Astrocyte (in vitro differentiated cells and primary cell): ENCODE results near the gene CASP3. TPM values are rescaled to one million over a fixed set of nuclear protein-coding genes. Genes with fewer than 3 reads are reported as not detected.
A peak's percentile ranks its signal among the peaks of the same experiment; 100 is the strongest.

Experiments
- DNase-seq: peaks from one replicate; pipeline ENCODE4 v3.0.0-alpha.2; 2010; ENCODE audit warnings: low read depth
- FAIRE-seq: peaks from 2 replicates; lab custom pipeline; 2011; peaks lifted over from hg19 to GRCh38; lab: Jason Lieb, UNC
- H2AFZ ChIP-seq: 2 replicates; pipeline ENCODE4 v1.6.0; 2012; ENCODE audit warnings: low read depth, low read length, inconsistent platforms
- H3K27ac ChIP-seq: 2 replicates; pipeline ENCODE4 v1.5.1; 2011; ENCODE audit warnings: low read depth, low read length, inconsistent platforms
- H3K27me3 ChIP-seq: 2 replicates; pipeline ENCODE4 v1.6.0; 2011; ENCODE audit warnings: low read length, inconsistent platforms; ENCODE audit not compliant: insufficient read depth
- H3K36me3 ChIP-seq: 2 replicates; pipeline ENCODE4 v1.5.1; 2011; ENCODE audit warnings: low read length, inconsistent platforms; ENCODE audit not compliant: insufficient read depth
- H3K4me1 ChIP-seq: 2 replicates; pipeline ENCODE4 v1.5.1; 2011; ENCODE audit warnings: low read length, inconsistent platforms; ENCODE audit not compliant: insufficient read depth
- H3K4me2 ChIP-seq: 2 replicates; pipeline ENCODE4 v1.6.0; 2012; ENCODE audit warnings: low read length, inconsistent platforms
- H3K4me3 ChIP-seq: 2 replicates; pipeline ENCODE4 v1.5.1; 2011; ENCODE audit warnings: low read depth, mild to moderate bottlenecking, low read length, inconsistent platforms; ENCODE audit not compliant: insufficient read depth
- H3K79me2 ChIP-seq: 2 replicates; pipeline ENCODE4 v1.6.0; 2012; ENCODE audit warnings: mild to moderate bottlenecking, low read length, inconsistent platforms; ENCODE audit not compliant: insufficient read depth
- H3K9ac ChIP-seq: 2 replicates; pipeline ENCODE4 v1.6.0; 2012; ENCODE audit warnings: mild to moderate bottlenecking, low read length, inconsistent platforms
- H3K9me3 ChIP-seq: 2 replicates; pipeline ENCODE4 v1.5.1; 2012; ENCODE audit warnings: low read depth, mild to moderate bottlenecking, low read length, inconsistent platforms; ENCODE audit not compliant: insufficient read depth
- H4K20me1 ChIP-seq: 2 replicates; pipeline ENCODE4 v1.6.0; 2012; ENCODE audit warnings: low read length, inconsistent platforms; ENCODE audit not compliant: insufficient read depth
- H3K27ac Mint-ChIP-seq: one replicate; pipeline ENCODE4 v1.8.0; 2021; ENCODE audit warnings: mild to moderate bottlenecking, mixed read lengths; ENCODE audit not compliant: unreplicated experiment
- H3K27me3 Mint-ChIP-seq: one replicate; pipeline ENCODE4 v1.8.0; 2021; ENCODE audit warnings: low read depth, mixed read lengths; ENCODE audit not compliant: unreplicated experiment
- H3K36me3 Mint-ChIP-seq: one replicate; pipeline ENCODE4 v1.8.0; 2021; ENCODE audit warnings: low read depth, mixed read lengths; ENCODE audit not compliant: unreplicated experiment
- H3K4me1 Mint-ChIP-seq: one replicate; pipeline ENCODE4 v1.8.0; 2021; ENCODE audit warnings: low read depth, mixed read lengths; ENCODE audit not compliant: unreplicated experiment
- H3K4me3 Mint-ChIP-seq: one replicate; pipeline ENCODE4 v1.8.0; 2021; ENCODE audit warnings: mild to moderate bottlenecking, moderate library complexity, mixed read lengths; ENCODE audit not compliant: unreplicated experiment
- H3K9me3 Mint-ChIP-seq: one replicate; pipeline ENCODE4 v1.8.0; 2021; ENCODE audit warnings: mild to moderate bottlenecking, mixed read lengths; ENCODE audit not compliant: unreplicated experiment
- EZH2 ChIP-seq: IDR thresholded peaks from 2 replicates; pipeline ENCODE4 v1.6.1; 2012; ENCODE audit warnings: mild to moderate bottlenecking, low read length, inconsistent platforms; ENCODE audit not compliant: insufficient read depth
- total RNA-seq: library from RNA; stranded (reverse); gene quantifications from 2 replicates; pipeline ENCODE4 v1.2.1, GENCODE V29; 2021
- TF ChIP-seq, protein P1 (sequence below): IDR thresholded peaks from 2 replicates; pipeline ENCODE4 v1.5.1; 2011; ENCODE audit warnings: low read depth, mild to moderate bottlenecking, inconsistent platforms, low read length, moderate library complexity; ENCODE audit not compliant: insufficient read depth

The CASP3 gene
- total RNA-seq, 1 donor from 2014 or later = 44.8 TPM

DNA sequence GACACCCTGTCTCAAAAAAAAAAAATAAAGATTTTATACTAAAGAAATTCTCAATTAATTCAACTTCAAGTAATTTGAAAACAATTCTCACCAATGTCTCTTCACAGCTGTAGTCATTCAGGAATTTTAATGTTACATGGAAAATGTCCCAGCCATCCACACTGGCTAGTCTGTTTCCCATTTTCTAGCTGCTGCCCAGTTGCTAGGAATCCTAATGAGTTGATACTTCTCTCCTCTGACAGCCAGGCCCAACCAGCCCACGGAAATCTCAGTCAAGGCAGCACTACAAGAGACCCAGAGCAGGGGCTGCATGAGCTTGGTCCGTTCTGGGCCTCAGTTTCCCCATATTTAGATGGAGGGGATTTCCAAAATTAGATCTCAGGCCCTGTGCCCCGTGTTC, 59.1 kb downstream of the CASP3 start:
- DNase-seq (no peak), FAIRE-seq (no peak)
- Histone ChIP-seq H3K27ac (no peak overlapping the region), H3K4me2 (no peak overlapping the region), H3K79me2 (no peaks in the 10 kb centered on the region), H2AFZ (no peak overlapping the region), H4K20me1 (no peaks in the 10 kb centered on the region), H3K9me3 (no peaks in the 10 kb centered on the region), H3K36me3 (no peaks in the 10 kb centered on the region), H3K4me3 (no peak overlapping the region), H3K27me3 (no peaks in the 10 kb centered on the region), H3K4me1 (no peaks in the 10 kb centered on the region), H3K9ac (no peak overlapping the region)
- Mint-ChIP-seq H3K36me3 (peaks cover 3% of the 10 kb centered on the region), H3K27ac (no peak overlapping the region), H3K27me3 (no peaks in the 10 kb centered on the region), H3K4me1 (no peaks in the 10 kb centered on the region), H3K9me3 (no peaks in the 10 kb centered on the region), H3K4me3 (no peak overlapping the region)
- TF ChIP-seq, protein P1, sequence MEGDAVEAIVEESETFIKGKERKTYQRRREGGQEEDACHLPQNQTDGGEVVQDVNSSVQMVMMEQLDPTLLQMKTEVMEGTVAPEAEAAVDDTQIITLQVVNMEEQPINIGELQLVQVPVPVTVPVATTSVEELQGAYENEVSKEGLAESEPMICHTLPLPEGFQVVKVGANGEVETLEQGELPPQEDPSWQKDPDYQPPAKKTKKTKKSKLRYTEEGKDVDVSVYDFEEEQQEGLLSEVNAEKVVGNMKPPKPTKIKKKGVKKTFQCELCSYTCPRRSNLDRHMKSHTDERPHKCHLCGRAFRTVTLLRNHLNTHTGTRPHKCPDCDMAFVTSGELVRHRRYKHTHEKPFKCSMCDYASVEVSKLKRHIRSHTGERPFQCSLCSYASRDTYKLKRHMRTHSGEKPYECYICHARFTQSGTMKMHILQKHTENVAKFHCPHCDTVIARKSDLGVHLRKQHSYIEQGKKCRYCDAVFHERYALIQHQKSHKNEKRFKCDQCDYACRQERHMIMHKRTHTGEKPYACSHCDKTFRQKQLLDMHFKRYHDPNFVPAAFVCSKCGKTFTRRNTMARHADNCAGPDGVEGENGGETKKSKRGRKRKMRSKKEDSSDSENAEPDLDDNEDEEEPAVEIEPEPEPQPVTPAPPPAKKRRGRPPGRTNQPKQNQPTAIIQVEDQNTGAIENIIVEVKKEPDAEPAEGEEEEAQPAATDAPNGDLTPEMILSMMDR = no peak
- no peak for TF ChIP-seq EZH2

DNA sequence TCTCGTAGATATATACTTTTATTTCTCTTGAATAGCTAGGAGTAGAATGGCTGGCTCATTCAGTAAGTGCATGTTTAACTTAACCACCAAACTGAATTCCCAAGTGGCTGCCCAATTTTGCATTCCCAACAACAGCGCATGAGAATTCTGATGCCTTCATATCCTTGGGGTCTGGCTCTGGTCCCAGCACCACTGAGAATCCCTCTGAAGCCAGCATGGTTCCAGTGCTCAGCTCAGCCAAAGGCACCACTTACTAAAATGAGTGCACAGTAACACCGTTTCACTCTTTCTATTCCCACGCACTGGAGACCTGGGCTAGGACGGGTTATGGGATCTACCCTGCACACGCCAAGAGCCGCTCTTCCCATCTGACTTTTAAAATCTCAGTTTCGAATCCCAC, 60.4 kb downstream of the CASP3 start:
- Histone ChIP-seq H4K20me1 (no peaks in the 10 kb centered on the region), H3K9me3 (no peaks in the 10 kb centered on the region), H3K79me2 (no peaks in the 10 kb centered on the region), H3K4me3 (no peak overlapping the region), H3K4me1 (no peaks in the 10 kb centered on the region), H3K36me3 (no peaks in the 10 kb centered on the region), H3K27me3 (no peaks in the 10 kb centered on the region), H2AFZ (no peak overlapping the region), H3K27ac (no peak overlapping the region), H3K9ac (no peak overlapping the region), H3K4me2 (no peak overlapping the region)
- H3K4me3 Mint-ChIP-seq = no peak overlapping the region
- H3K36me3 Mint-ChIP-seq = peaks cover 3% of the 10 kb centered on the region
- H3K27me3 Mint-ChIP-seq = no peaks in the 10 kb centered on the region
- H3K27ac Mint-ChIP-seq = no peak overlapping the region
- FAIRE-seq = no peak
- DNase-seq = peak; percentile 6
- no peaks in the 10 kb centered on the region for H3K9me3 Mint-ChIP-seq
- no peak for TF ChIP-seq EZH2
- TF ChIP-seq, protein P1 = no peak
- H3K4me1 Mint-ChIP-seq = no peaks in the 10 kb centered on the region

DNA sequence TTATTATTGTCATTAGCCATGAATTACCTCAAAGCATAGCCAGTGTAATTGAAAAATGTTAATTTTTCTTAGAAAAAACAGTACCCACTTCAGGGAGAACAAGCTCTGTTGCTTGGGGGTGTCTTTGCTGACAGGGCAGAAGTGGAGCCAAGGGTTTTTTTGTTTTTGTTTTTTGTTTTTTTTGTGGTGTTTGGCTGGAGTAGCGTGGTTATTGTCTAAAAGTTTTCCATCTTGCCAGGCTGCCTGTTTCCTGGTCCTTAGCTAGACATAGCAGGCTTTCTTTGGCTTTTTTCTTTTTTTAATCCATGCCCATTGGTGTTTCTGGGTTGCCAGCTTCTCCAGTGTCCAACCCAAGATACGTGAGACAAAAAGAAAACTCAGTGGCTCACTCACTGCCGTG, 61.5 kb downstream of the CASP3 start:
- Histone ChIP-seq H2AFZ (no peak overlapping the region), H3K9me3 (no peaks in the 10 kb centered on the region), H3K27ac (no peak overlapping the region), H3K4me2 (no peak overlapping the region), H3K9ac (no peak overlapping the region), H3K27me3 (no peaks in the 10 kb centered on the region), H3K4me1 (no peaks in the 10 kb centered on the region), H3K4me3 (no peak overlapping the region), H3K36me3 (no peaks in the 10 kb centered on the region), H4K20me1 (no peaks in the 10 kb centered on the region), H3K79me2 (no peaks in the 10 kb centered on the region)
- DNase-seq (no peak), FAIRE-seq (no peak)
- Mint-ChIP-seq H3K4me1 (no peaks in the 10 kb centered on the region), H3K27me3 (no peaks in the 10 kb centered on the region), H3K27ac (no peak overlapping the region), H3K36me3 (no peaks in the 10 kb centered on the region), H3K9me3 (no peaks in the 10 kb centered on the region), H3K4me3 (no peak overlapping the region)
- no peak for TF ChIP-seq EZH2
- TF ChIP-seq, protein P1 = no peak
